ENCODE results near the gene BEST4.
"Not testable (repeated sequence)": the region's sequence is repeated elsewhere in the genome, so short reads cannot be mapped to it uniquely, and the experiment has no call there.

BEST4 gene

DNA sequence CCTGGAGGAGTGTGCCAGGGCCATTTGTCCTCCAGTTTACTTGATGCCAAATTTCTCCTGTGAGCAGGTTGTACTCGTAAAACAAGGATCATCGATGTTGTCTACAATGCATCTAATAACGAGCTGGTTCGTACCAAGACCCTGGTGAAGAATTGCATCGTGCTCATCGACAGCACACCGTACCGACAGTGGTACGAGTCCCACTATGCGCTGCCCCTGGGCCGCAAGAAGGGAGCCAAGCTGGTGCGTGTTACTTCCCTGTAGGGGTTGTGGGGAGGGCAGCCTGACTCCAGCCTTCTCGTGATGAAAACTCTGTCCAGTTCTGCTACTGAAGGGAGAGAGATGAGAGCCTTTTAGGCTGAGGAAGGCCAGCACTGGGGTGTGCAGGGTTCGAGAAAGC lies 10.4 kb downstream of the BEST4 start:
- DNase-seq (ENCODE audit: low spot score): no peak

- DNase-seq (ENCODE audit: low spot score): no peak
These were observed 11.3 kb downstream of the BEST4 start for GRCh38 chr1:44776730-44777068.

GRCh38 chr1:44775930-44776729 lies 11.8 kb downstream of the BEST4 start:
- peak; percentile 35 for DNase-seq (ENCODE audit: low spot score)

- DNase-seq (ENCODE audit: low spot score): peak; percentile 90
These were observed 12.7 kb downstream of the BEST4 start, which contains the start of gene RPS8 for GRCh38 chr1:44775078-44775929. Gene RPS8, plus strand, starts transcription at chr1:44775540. Its CDS starts 57 bp downstream, at chr1:44775597.

DNA sequence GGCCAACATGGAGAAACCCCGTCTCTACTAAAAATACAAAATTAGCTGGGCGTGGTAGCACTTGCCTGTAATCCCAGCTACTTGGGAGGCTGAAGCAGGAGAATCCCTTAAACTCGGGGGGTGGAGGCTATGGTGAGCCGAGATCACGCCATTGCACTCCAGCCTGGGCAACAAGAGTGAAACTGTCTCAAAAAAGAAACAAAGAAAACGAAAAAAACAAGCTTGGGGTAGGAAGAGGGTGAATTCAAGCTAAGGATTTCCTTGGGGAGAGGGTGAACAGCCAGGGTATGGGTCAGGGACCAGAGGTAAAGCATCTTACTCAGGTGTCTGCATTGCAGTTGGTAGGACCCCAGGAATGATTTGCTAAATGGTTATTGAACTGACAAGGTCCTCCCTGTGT lies 21.5 kb downstream of the BEST4 start:
- DNase-seq (ENCODE audit: low spot score): not testable (repeated sequence)

- DNase-seq (ENCODE audit: low spot score): no peak
These were observed 27.1 kb downstream of the BEST4 start for GRCh38 chr1:44760876-44761275.

- no peak for DNase-seq (ENCODE audit: low spot score)
These were observed 28.9 kb downstream of the BEST4 start for GRCh38 chr1:44759077-44759476.

DNA sequence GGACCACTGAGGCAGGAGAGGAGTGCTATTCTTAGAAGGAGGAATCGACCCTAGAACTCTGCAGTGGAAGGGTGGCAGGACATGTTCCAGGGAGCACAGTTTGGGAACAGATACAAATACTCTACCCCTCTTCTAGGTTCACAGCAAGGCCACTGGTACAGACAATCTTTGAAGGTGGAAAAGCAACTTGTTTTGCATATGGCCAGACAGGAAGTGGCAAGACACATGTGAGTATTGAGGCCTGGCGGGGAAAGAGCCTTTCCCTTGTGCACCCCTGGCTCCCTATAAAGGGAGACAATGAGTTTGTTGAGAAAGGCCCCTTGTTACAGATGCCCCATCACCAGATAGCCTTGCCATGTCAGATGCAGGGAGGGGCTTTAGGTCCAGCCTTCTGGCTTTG lies 30.6 kb downstream of the BEST4 start:
- DNase-seq (ENCODE audit: low spot score): no peak

DNA sequence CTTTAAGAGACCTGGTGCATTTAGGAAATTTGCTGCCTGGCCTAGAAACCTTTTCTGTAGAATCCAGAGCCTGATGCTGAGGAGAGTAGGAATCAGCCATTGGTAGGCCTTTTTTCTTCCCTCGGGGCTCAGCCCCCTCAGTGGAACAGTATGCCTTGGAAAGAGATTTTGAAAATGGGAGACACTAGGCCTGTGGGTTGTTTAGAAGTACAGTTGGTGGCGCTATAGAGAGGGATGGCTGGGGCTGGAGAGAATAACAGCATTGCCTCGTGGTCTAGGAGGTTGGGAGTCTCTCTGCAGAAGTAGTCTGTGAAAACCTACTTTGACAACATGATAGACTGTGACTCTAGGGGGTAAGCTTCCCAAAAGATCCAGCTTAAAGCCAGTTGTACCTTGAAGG lies 40.1 kb downstream of the BEST4 start:
- no peak for DNase-seq (ENCODE audit: low spot score)

- DNase-seq (ENCODE audit: low spot score): no peak
These were observed 44.8 kb downstream of the BEST4 start for GRCh38 chr1:44743211-44743610.

DNA sequence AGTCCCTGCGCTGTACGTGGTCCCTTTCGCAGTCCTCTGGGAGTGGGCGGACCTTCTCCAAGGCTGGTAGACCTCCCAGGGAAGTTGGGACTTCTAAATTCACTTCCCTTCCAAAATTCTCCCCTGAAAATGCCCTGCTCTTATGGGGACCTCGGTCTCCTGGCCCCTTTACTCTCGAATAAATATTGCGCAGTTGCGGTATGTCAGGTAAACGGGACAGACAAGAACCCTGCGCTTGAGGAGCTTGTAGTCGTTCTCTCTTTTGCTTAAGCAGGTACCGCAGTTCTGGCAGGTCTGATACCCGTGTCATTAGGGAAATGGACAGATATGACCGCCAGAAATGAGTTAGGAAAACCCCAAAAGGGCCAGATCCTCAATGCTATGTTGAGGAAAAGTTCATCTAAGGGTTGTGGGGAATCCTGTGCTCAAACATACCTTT lies 47.8 kb downstream of the BEST4 start:
- DNase-seq (ENCODE audit: low spot score): no peak

DNA sequence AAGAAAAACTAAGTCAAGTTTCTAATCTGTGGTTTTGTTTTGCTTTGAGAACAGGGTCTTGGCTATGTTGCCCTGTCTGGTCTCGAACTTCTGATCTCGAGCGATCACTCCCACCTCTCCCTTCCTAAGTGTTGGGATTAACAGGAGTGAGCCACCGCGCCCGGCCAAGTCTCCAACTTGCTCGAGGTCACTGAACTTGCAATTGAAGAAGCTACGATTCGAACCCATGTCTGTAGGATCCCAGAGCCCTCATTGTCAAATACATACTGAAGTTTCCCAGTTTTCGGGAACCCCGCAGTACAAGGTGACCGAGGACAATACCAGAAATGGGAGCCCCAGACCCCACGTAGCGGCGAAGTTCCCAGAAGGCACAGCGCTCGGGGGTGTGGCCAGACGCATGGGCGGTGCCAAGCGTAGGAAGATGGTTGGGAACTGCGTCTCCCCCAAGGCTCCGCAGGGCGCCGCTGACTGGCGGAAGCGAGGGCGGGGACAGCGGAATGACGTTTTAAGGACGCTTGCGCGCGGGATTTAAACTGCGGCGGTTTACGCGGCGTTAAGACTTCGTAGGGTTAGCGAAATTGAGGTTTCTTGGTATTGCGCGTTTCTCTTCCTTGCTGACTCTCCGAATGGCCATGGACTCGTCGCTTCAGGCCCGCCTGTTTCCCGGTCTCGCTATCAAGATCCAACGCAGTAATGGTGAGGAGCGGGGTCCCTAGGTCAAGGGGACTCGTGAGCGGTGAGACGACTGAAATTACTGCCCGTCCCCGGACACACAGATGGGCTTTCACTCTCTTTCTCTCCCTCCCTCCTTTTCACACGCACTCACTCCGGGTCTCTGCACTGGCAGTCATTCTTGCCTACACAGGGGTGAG lies 48.4 kb downstream of the BEST4 start, which contains the start of gene KIF2C:
Gene KIF2C (plus strand): TSS at position 531 of the 872 bp plus-strand sequence. CDS start 96 bp downstream, at position 627.
- peak; percentile 96 for DNase-seq (ENCODE audit: low spot score)

DNA sequence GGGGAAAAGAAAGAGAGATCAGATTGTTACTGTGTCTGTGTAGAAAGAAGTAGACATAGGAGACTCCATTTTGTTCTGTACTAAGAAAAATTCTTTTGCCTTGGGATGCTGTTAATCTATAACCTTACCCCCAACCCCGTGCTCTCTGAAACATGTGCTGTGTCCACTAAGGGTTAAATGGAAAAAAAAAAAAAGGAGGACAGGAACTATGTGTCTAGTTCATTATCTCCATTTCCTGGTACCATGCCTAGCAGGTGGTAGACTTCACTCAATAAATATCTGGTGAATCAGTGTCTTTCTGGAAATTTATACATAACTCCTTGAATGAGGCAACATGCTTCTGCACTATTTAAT lies 49.0 kb downstream of the BEST4 start:
- DNase-seq (ENCODE audit: low spot score): not testable (repeated sequence)

DNA sequence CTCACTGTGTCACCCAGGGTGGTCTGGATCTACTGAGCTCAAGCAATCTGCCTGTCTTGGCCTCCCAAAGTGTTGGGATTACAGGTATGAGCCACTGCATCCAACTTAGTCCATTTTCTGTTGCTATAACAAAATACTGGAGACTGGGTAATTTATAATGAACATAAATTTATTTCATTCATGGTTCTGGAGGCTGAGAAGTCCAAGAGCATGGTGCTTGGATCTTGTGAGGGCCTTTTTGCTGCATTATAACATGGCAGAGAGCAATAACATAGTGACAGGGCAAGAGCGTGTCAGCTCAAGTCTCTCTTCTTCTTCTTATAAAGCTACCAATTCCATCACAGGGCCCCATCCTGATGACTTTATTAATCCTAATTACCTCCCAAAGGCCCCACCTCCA lies 52.0 kb downstream of the BEST4 start:
- DNase-seq (ENCODE audit: low spot score): no peak

GRCh38 chr1:44733784-44734183 lies 54.2 kb downstream of the BEST4 start:
- no peak for DNase-seq (ENCODE audit: low spot score)

Data from CD4-positive, alpha-beta T cell treated with Interleukin-15 for 4 hours (primary cell).